Measurements from ENCODE around the gene BEND7.
"Not testable (repeated sequence)": the region's sequence is repeated elsewhere in the genome, so short reads cannot be mapped to it uniquely, and the experiment has no call there.

The BEND7 gene

GRCh38 chr10:13475124-13475523 lies 53.7 kb downstream of the BEND7 start:
- FAIRE-seq = no peak

GRCh38 chr10:13473986-13474385 lies 54.8 kb downstream of the BEND7 start:
- FAIRE-seq = no peak

GRCh38 chr10:13472359-13472758 lies 56.5 kb downstream of the BEND7 start:
- FAIRE-seq = no peak

GRCh38 chr10:13470270-13470669 lies 58.5 kb downstream of the BEND7 start:
- FAIRE-seq = no peak

GRCh38 chr10:13462551-13462950 lies 66.3 kb downstream of the BEND7 start:
- no peak for FAIRE-seq

GRCh38 chr10:13458687-13459012 lies 70.2 kb downstream of the BEND7 start:
- FAIRE-seq = no peak

GRCh38 chr10:13457958-13458686 lies 70.7 kb downstream of the BEND7 start:
- FAIRE-seq = no peak

GRCh38 chr10:13453896-13454295 lies 74.9 kb downstream of the BEND7 start:
- no peak for FAIRE-seq

GRCh38 chr10:13450069-13450468 lies 78.7 kb downstream of the BEND7 start:
- FAIRE-seq = no peak

GRCh38 chr10:13449296-13449695 lies 79.5 kb downstream of the BEND7 start:
- no peak for FAIRE-seq

- FAIRE-seq = no peak
Measured at GRCh38 chr10:13448216-13448615, 80.6 kb downstream of the BEND7 start.

GRCh38 chr10:13445656-13446400 lies 83.0 kb downstream of the BEND7 start:
- no peak for FAIRE-seq

- FAIRE-seq = no peak
Measured at GRCh38 chr10:13441476-13441875, 87.3 kb downstream of the BEND7 start.

- no peak for FAIRE-seq
Measured at GRCh38 chr10:13440185-13441061, 88.4 kb downstream of the BEND7 start.

- FAIRE-seq = no peak
Measured at GRCh38 chr10:13439313-13440184, 89.3 kb downstream of the BEND7 start.

- no peak for FAIRE-seq
Measured at GRCh38 chr10:13437026-13437555, 91.7 kb downstream of the BEND7 start.

- not testable (repeated sequence) for FAIRE-seq
Measured at GRCh38 chr10:13427943-13428342, 100.9 kb downstream of the BEND7 start.

GRCh38 chr10:13425397-13425796 lies 103.4 kb downstream of the BEND7 start:
- FAIRE-seq = no peak

- FAIRE-seq = no peak
Measured at GRCh38 chr10:13422800-13423199, 106.0 kb downstream of the BEND7 start.

- no peak for FAIRE-seq
Measured at GRCh38 chr10:13421382-13421917, 107.4 kb downstream of the BEND7 start.

GRCh38 chr10:13420532-13421307 lies 108.1 kb downstream of the BEND7 start:
- FAIRE-seq = no peak

Measured in A204.1 (cell line).